CD4-positive, alpha-beta T cell treated with Interleukin-12 subunit alpha and Interleukin-12 subunit beta, for 1 hour (primary cell): ENCODE data around the gene ZNF418.
"Not testable (repeated sequence)": the region's sequence is repeated elsewhere in the genome, so short reads cannot be mapped to it uniquely, and the experiment has no call there.

ENCODE experiments used
- DNase-seq: peaks from one replicate; pipeline ENCODE4 v3.0.0-alpha.2; 2020

ZNF418 gene

DNA sequence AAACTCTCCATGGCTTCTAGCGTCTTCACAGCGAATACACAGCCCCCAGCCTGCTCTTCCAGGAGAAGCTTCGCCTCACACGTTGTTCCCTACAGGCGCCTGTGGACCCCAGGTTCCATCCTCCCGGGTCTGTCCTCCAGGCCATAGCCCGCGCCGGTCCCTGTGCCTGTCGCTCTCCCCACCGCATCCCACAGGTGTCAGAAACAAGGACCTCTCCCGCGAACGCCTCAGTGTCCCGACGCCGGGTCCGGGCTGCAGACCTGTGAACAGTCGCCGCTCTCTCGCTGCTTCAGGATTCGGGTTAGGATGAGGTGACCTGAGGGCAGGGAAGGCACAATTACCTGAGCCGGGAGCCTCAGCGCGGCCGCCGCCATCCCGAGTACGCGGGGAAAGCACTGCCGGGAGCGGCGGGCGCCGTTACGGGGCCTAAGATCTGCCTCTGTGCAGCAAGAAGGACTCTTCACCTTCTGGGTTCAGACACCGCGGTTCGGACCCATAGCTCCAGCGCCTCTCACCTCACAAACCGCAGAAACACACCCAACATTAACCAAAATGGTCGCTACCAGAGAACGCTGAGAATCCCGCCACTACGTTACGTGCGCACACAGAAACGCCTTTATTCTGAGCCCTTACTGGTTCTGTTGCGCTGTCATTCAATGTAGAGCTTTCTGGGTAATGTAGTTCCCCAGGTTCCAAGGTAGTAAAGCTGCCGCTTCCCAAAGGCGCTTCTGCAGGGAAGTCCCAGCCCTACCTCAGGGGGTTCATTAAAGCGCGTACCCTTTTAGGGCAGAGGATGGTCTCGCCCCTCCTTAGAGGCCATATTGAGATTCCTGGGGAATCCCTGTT, at the start of gene ZNF418:
ZNF418 (minus strand) TSS at position 583 of the 846 bp plus-strand sequence. CDS start 1,580 bp downstream, outside the sequence.
- DNase-seq: peak; percentile 68

- DNase-seq: no peak
These were observed 43.5 kb upstream of the ZNF418 start for GRCh38 chr19:57978586-57979289.

- no peak for DNase-seq
These were observed 39.2 kb upstream of the ZNF418 start, which contains the start of gene C19orf18 for GRCh38 chr19:57974434-57974833. C19orf18 (minus strand) TSS chr19:57974534; CDS start chr19:57974432, 102 bp downstream.

GRCh38 chr19:57964761-57965160, 29.6 kb upstream of the ZNF418 start:
- DNase-seq: no peak

GRCh38 chr19:57961785-57962184, 26.6 kb upstream of the ZNF418 start:
- no peak for DNase-seq

GRCh38 chr19:57954996-57955395, 19.8 kb upstream of the ZNF418 start:
- no peak for DNase-seq

DNA sequence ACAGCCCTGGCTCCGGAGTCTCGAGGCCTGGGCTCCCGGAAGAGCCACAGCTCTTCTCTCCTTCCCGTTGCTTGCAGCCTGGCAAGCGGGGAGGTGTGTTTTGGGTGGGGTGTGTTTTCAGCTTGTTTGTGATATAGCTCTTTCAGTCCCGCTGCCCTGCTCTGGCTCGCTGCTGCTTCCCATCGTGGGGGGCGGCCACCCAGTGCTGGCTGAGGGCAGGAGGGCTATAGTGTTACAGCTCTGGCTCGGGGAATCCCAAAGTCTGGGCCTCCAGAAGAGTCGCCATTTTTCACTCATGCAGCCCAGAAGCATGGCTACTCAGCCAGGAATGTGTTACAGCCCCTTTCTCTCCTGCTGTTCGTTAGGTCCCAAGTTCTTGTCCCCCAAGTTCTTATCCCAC, 14.5 kb upstream of the ZNF418 start:
- no peak for DNase-seq

DNA sequence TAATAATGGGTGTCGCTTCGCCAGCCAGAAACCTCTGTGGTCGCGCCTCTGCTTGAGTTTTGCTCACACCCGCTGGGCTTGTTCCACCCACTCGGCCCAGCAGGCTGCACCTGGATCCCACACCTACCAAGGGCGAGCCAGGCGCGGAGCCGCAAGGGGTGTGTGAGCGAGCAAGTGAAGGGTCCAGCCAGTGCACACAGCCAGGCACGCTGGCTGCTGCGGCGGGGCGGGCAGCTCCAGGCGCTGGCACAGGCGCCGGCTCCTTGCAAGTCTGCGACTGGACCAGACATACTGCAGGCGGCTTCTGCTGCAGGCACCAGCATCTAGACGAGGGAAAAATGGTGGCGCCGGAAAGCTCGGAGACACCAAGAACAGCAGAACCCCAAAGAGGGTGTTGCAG, 14.1 kb upstream of the ZNF418 start:
- no peak for DNase-seq

- peak; percentile 90 for DNase-seq
These were observed 12.4 kb upstream of the ZNF418 start, which contains the start of gene ZNF256 for GRCh38 chr19:57947419-57948134. ZNF256 (minus strand) TSS chr19:57947706; CDS start chr19:57947474, 232 bp downstream.

GRCh38 chr19:57947088-57947418, 11.9 kb upstream of the ZNF418 start:
- no peak for DNase-seq

GRCh38 chr19:57946316-57946715, 11.1 kb upstream of the ZNF418 start:
- DNase-seq: no peak

GRCh38 chr19:57941593-57941992, 6.4 kb upstream of the ZNF418 start:
- no peak for DNase-seq

DNA sequence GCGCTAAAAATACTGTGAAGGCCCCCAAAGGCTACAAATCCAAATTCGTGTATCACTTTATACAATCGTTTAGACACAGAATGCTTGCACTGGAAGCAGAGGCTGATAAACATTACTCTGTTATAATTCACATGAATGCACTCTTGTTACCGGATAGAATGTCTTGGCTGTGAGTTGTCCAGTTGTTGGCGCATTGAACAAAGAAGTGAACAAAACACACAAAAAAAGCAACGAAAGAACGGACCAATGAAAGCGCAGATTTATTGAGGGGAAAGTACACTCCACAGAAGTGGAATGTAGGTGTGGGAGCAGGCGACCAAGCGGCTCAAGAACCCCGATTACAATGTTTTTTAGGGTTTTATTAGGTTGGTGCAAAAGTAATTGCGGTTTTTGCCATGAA, 529 bp upstream of the ZNF418 start:
- DNase-seq: no peak

DNA sequence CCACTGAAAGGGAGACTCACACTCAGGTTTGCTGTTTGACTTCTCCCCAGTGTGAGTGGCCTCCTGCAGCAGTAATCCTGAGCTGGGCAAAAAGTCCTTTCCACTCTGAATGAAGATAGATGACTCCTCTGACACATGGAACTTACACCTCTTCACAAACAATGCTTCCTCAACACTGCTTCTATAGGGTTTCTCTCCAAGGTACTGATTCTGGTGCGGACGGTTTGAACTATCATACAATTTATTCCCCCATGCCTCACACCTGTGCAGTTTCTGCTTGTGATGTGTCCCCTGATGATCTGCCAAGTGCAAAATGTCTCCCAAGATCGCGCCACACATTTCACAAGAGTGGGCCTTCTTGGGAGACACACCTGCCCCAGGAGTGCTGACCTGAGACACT, 7.6 kb downstream of the ZNF418 start:
- DNase-seq: no peak

- DNase-seq: peak; percentile 94
These were observed 18.8 kb downstream of the ZNF418 start, which contains the start of gene ZNF417 for GRCh38 chr19:57916168-57916995. ZNF417 (minus strand) TSS chr19:57916592; CDS start chr19:57916411, 181 bp downstream.

- no peak for DNase-seq
These were observed 20.7 kb downstream of the ZNF418 start for GRCh38 chr19:57914531-57914930.

DNA sequence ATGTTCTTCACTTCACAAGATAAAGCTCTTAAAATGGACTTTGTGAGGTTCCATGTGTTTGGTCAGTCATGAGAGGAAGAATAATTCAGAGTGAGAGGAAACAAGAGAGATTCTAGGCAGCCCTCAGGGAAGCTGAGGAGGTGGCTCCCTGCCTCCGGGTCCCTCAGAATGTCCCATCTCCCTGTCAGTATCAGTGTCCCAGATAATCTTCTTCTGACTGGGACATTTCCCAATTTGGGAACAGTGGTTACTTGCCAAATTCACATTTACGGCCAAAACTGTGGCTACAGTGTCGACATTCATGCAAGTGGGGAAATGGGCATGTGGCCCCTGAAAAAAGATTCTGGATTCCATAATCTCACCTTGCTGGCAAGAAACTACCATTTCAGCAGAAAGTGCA, 27.8 kb downstream of the ZNF418 start:
- DNase-seq: no peak

- no peak for DNase-seq
These were observed 29.9 kb downstream of the ZNF418 start for GRCh38 chr19:57905258-57905657.

- no peak for DNase-seq
These were observed 31.5 kb downstream of the ZNF418 start for GRCh38 chr19:57903618-57904184.

GRCh38 chr19:57900311-57900710, 34.9 kb downstream of the ZNF418 start:
- DNase-seq: no peak

- DNase-seq: not testable (repeated sequence)
These were observed 44.5 kb downstream of the ZNF418 start for GRCh38 chr19:57890706-57891105.
